B cell (primary cell): Measurements from ENCODE around the gene ITGAE. TPM values are rescaled to one million over a fixed set of nuclear protein-coding genes. Genes with fewer than 3 reads are reported as not detected.

Experiments used
- ATAC-seq: fragments of 200-7000 bp; cut with Tn5 transposase; one replicate; pipeline ENCODE4 v1.10.0; 2021; ENCODE audit warnings: low read depth, mild to moderate bottlenecking, moderate number of reproducible peaks, moderate library complexity
- CTCF ChIA-PET: fragments of 350-600 bp; sonication (Branson Sonifier 250); formaldehyde crosslinking; loops from one replicate; lab custom pipeline; 2021; ENCODE audit warnings: antibody characterized with exemption, inconsistent platforms; lab: Charles Lee
- POLR2A ChIA-PET: fragments of 350-600 bp; sonication (Branson Sonifier 250); formaldehyde crosslinking; loops from one replicate; lab custom pipeline; 2021; ENCODE audit warnings: antibody characterized with exemption; lab: Charles Lee
- DNase-seq: peaks from one replicate; pipeline ENCODE4 v3.0.0; 2013
- H2AFZ ChIP-seq: 2 replicates; pipeline ENCODE4 v1.6.1; 2012; ENCODE audit warnings: mild to moderate bottlenecking, low read depth, low read length; ENCODE audit not compliant: insufficient read depth, poor library complexity, severe bottlenecking
- H3K27ac ChIP-seq, 2 donors: 1 replicate in 1 of 2; 2 replicates in 1 of 2; pipeline ENCODE4 v1.5.1; 2012 to 2013; ENCODE audit warnings: low read length in 2 of 2, mild to moderate bottlenecking in 2 of 2, moderate library complexity in 1 of 2
- H3K27me3 ChIP-seq, 4 experiments: fragments of 200-600 bp in 1 of 4; sonication (generic) in 1 of 4; replicated peaks in 1 of 4; 1 replicate in 2 of 4; 2 replicates in 2 of 4; pipeline versions ENCODE4 v1.6.1 to v1.7.0; 2013 to 2016; ENCODE audit warnings: low read length in 3 of 4, mild to moderate bottlenecking in 2 of 4, mixed read lengths in 1 of 4, moderate library complexity in 1 of 4; ENCODE audit not compliant: insufficient read depth in 4 of 4, control insufficient read depth in 3 of 4; ENCODE audit errors: control extremely low read depth in 1 of 4
- H3K36me3 ChIP-seq, 2 experiments: replicated peaks in 1 of 2; 1 replicate in 1 of 2; 2 replicates in 1 of 2; pipeline versions ENCODE4 v1.6.1 to v1.7.1; 2013; ENCODE audit warnings: low read length in 1 of 2; ENCODE audit not compliant: insufficient read depth in 2 of 2, control insufficient read depth in 1 of 2; ENCODE audit errors: control extremely low read depth in 1 of 2, extremely low read depth in 1 of 2
- H3K4me1 ChIP-seq, 2 donors: fragments of 200-600 bp in 1 of 2; sonication (generic) in 1 of 2; 1 replicate in 1 of 2; 2 replicates in 1 of 2; pipeline versions ENCODE4 v1.5.1 to v1.6.1; 2013 to 2017; ENCODE audit warnings: low read length in 2 of 2; ENCODE audit not compliant: control insufficient read depth in 2 of 2, insufficient read depth in 2 of 2
- H3K4me2 ChIP-seq: replicated peaks from 2 replicates; pipeline ENCODE3; 2012; ENCODE audit warnings: mild to moderate bottlenecking, low read depth, low read length; ENCODE audit not compliant: poor library complexity, severe bottlenecking
- H3K4me3 ChIP-seq, 5 experiments: fragments of 200-600 bp in 1 of 5; sonication (generic) in 1 of 5; 1 replicate in 3 of 5; 2 replicates in 2 of 5; pipeline versions ENCODE4 v1.5.1 to v1.7.0; 2011 to 2016; ENCODE audit warnings: low read length in 4 of 5, mild to moderate bottlenecking in 4 of 5, low read depth in 2 of 5, control low read depth in 1 of 5, moderate library complexity in 1 of 5; ENCODE audit not compliant: insufficient read depth in 1 of 5; ENCODE audit errors: control extremely low read depth in 1 of 5, extremely low read depth in 1 of 5
- H3K79me2 ChIP-seq: fragments of 200-600 bp; sonication (generic); one replicate; pipeline ENCODE4 v1.6.0; 2016; ENCODE audit warnings: low read length; ENCODE audit not compliant: control insufficient read depth, insufficient read depth
- H3K9ac ChIP-seq: fragments of 200-600 bp; sonication (generic); 2 replicates; pipeline ENCODE4 v1.6.1; 2017; ENCODE audit warnings: mild to moderate bottlenecking, low read length, moderate library complexity
- H3K9me3 ChIP-seq, 3 donors: one replicate each; pipeline versions ENCODE4 v1.6.1 to v1.7.1; 2013; ENCODE audit warnings: low read length in 2 of 3; ENCODE audit not compliant: control insufficient read depth in 2 of 3, insufficient read depth in 1 of 3; ENCODE audit errors: control extremely low read depth in 1 of 3
- H4K20me1 ChIP-seq: 2 replicates; pipeline ENCODE4 v1.6.0; 2012; ENCODE audit warnings: mild to moderate bottlenecking, low read length; ENCODE audit not compliant: insufficient read depth, control insufficient read depth, poor library complexity, severe bottlenecking
- H3K27ac Mint-ChIP-seq: one replicate; pipeline ENCODE4 v1.8.0; 2021; ENCODE audit warnings: mixed read lengths
- H3K27me3 Mint-ChIP-seq: one replicate; pipeline ENCODE4 v1.8.0; 2021; ENCODE audit warnings: mixed read lengths
- H3K4me1 Mint-ChIP-seq: one replicate; pipeline ENCODE4 v1.8.0; 2021; ENCODE audit warnings: mixed read lengths
- H3K4me3 Mint-ChIP-seq: one replicate; pipeline ENCODE4 v1.8.0; 2021; ENCODE audit warnings: mixed read lengths
- H3K9me3 Mint-ChIP-seq: one replicate; pipeline ENCODE4 v1.8.0; 2022; ENCODE audit warnings: mixed read lengths; ENCODE audit not compliant: insufficient read depth
- EZH2 ChIP-seq: IDR thresholded peaks from 2 replicates; pipeline ENCODE4 v1.6.1; 2012; ENCODE audit warnings: borderline replicate concordance, low read depth, mild to moderate bottlenecking, moderate library complexity, low read length; ENCODE audit not compliant: insufficient read depth, poor library complexity, severe bottlenecking
- WGBS: methylation state at CpG from one replicate; pipeline ENCODE4 v1.1.5; 2013; ENCODE audit warnings: missing lambda C conversion rate; ENCODE audit not compliant: insufficient coverage; 5-methylcytosine and 5-hydroxymethylcytosine counted together
- intact Hi-C: fragments of 100-400 bp; cut with micrococcal nuclease; formaldehyde crosslinking; loops from one replicate; pipeline ENCODE4 v1.10.0; 2022
- polyA plus RNA-seq: library from polyadenylated mRNA; depleted of rRNA; stranded (reverse); fragments of >200 nt; gene quantifications from 2 replicates; pipeline ENCODE4 v1.2.3, GENCODE V29; 2012
- total RNA-seq, 2 donors: library from RNA; stranded (reverse); fragments of 120-200 nt in 1 of 2; gene quantifications; 1 replicate in 1 of 2; 2 replicates in 1 of 2; pipeline versions ENCODE4 v1.2.3 to v1.2.4, GENCODE V29; 2013 to 2022
- TF ChIP-seq, protein P1 (sequence below): fragments of 200-600 bp; IDR thresholded peaks from one replicate; pipeline ENCODE4 v1.8.0; 2022; ENCODE audit warnings: antibody characterized with exemption, mild to moderate bottlenecking

Gene ITGAE
- total and polyA plus RNA-seq, 2 donors (not counting 1 experiment from before 2014, with no cell fraction given): 48.2 to 95.6 TPM

DNA sequence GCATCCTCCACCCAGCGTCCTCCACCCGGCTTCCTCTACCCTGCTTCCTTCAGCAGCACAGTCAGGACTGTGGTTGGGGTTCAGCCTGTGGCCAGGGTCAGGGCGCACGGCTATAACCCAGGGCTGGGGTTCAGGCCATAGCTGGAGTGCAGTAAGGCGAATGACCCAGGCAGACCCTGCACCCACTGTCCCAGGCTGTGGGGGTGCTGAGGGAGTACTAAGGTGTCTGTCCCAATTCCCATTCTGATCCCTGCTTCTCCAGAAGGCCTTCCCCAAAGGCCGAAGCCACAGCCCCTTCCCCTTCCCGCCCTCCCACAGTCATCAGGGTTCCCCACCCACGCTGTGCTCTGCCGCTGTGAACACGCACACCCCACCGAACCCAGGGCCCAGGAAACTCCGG, 119.9 kb downstream of the ITGAE start:
- no peak overlapping the region for H3K4me2 ChIP-seq
- POLR2A ChIA-PET: interaction anchor here (1.5 kb wide), 1 partner anchor 14 kb away, joined by 4 read pairs; no protein-coding TSS in a partner anchor
- peaks cover 0 to 7% (median 0%) of the 10 kb centered on the region in 3 donors for H3K9me3 ChIP-seq
- DNase-seq: no peak
- CTCF ChIA-PET: interaction anchor here (1.2 to 5.2 kb wide), 3 partner anchors 52 to 146 kb away, joined by 3 to 184 read pairs (median 57); no protein-coding TSS in a partner anchor
- WGBS: 97% methylated on average over 10 of the region's 12 CpGs
- Mint-ChIP-seq H3K4me3 (no peak overlapping the region), H3K4me1 (peaks cover 44% of the 10 kb centered on the region), H3K9me3 (no peaks in the 10 kb centered on the region), H3K27ac (no peak overlapping the region), H3K27me3 (no peaks in the 10 kb centered on the region)
- peaks cover 17 to 47% of the 10 kb centered on the region in 2 donors for H3K4me1 ChIP-seq
- H3K4me3 ChIP-seq: no peak overlapping the region
- TF ChIP-seq, protein P1, sequence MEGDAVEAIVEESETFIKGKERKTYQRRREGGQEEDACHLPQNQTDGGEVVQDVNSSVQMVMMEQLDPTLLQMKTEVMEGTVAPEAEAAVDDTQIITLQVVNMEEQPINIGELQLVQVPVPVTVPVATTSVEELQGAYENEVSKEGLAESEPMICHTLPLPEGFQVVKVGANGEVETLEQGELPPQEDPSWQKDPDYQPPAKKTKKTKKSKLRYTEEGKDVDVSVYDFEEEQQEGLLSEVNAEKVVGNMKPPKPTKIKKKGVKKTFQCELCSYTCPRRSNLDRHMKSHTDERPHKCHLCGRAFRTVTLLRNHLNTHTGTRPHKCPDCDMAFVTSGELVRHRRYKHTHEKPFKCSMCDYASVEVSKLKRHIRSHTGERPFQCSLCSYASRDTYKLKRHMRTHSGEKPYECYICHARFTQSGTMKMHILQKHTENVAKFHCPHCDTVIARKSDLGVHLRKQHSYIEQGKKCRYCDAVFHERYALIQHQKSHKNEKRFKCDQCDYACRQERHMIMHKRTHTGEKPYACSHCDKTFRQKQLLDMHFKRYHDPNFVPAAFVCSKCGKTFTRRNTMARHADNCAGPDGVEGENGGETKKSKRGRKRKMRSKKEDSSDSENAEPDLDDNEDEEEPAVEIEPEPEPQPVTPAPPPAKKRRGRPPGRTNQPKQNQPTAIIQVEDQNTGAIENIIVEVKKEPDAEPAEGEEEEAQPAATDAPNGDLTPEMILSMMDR: no peak
- TF ChIP-seq EZH2: no peak
- intact Hi-C loops: no loop called here
- no peaks in the 10 kb centered on the region for H3K27me3 ChIP-seq
- ATAC-seq: no peak
- no peak overlapping the region for H3K9ac ChIP-seq
- H2AFZ ChIP-seq: no peak overlapping the region
- H3K27ac ChIP-seq: peak overlapping the region in 1 of 2 donors; percentile 56
- H3K79me2 ChIP-seq: peaks cover 29% of the 10 kb centered on the region
- H4K20me1 ChIP-seq: peaks cover 79% of the 10 kb centered on the region
- H3K36me3 ChIP-seq: peaks cover 0 to 73% of the 10 kb centered on the region in 2 experiments

DNA sequence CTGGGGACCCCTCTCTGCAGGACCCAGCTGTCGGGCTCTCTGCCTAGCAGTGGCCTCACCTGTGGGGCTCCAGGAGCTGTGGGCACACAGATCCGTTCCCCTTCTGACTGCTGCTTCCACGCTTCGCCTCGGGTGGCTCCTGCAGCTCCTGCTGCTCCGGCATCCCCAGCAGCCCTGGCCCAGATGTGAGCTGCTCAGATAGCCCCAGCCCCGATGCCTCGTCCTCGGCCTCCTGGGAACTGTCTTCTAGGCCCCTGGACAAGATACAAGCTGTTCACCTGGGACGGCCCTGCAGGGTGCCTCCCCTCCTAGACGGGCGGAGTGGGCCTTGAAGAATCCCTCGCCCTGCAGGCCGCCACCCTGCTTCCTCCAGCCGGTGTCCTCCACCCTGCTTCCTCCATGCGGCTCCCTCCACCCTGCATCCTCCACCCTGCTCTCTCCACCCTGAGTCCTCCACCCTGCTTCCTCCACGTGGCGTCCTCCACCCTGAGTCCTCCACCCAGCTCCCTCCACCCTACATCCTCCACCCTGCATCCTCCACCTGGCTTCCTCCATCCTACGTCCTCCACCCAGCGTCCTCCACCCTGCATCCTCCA, 121.4 kb downstream of the ITGAE start:
- Histone ChIP-seq H4K20me1 (peaks cover 73% of the 10 kb centered on the region), H3K4me2 (no peak overlapping the region), H3K9ac (no peak overlapping the region), H3K4me1 (peaks cover 11 to 38% of the 10 kb centered on the region in 2 donors), H3K27me3 (no peaks in the 10 kb centered on the region), H2AFZ (no peak overlapping the region), H3K79me2 (peaks cover 29% of the 10 kb centered on the region), H3K36me3 (peaks cover 0 to 70% of the 10 kb centered on the region in 2 experiments), H3K9me3 (peaks cover 0 to 7% (median 0%) of the 10 kb centered on the region in 3 donors), H3K4me3 (no peak overlapping the region), H3K27ac (no peak overlapping the region)
- Mint-ChIP-seq H3K9me3 (no peaks in the 10 kb centered on the region), H3K27ac (peak overlapping the region; percentile 78), H3K4me1 (peaks cover 37% of the 10 kb centered on the region), H3K4me3 (no peak overlapping the region), H3K27me3 (no peaks in the 10 kb centered on the region)
- ATAC-seq: no peak
- CTCF ChIA-PET: interaction anchor here (0.6 to 3.0 kb wide), 7 partner anchors 12 to 148 kb away, joined by 3 to 18 read pairs (median 4); partner anchors contain the start of gene HASPIN
- POLR2A ChIA-PET: interaction anchor here (0.6 to 0.7 kb wide), 3 partner anchors 32 to 92 kb away, joined by 3 to 6 read pairs (median 3); no protein-coding TSS in a partner anchor
- TF ChIP-seq, protein P1: no peak
- TF ChIP-seq EZH2: no peak
- intact Hi-C loops: no loop called here
- WGBS: 69% methylated on average over 20 of the region's 20 CpGs
- no peak for DNase-seq
